T-helper 17 cell (primary cell): Measurements from ENCODE around the gene VAV3. TPM values are rescaled to one million over a fixed set of nuclear protein-coding genes. Genes with fewer than 3 reads are reported as not detected.

Experiments
- ATAC-seq: fragments of 150-1000 bp; cut with Tn5 transposase; 2 replicates; pipeline ENCODE4 v1.10.0; 2021; ENCODE audit warnings: mild to moderate bottlenecking, moderate library complexity
- DNase-seq, 3 donors: peaks; one replicate each; pipeline versions ENCODE4 v3.0.0 to v3.0.0-alpha.2; 2020 to 2021
- H3K9me3 ChIP-seq: one replicate; pipeline ENCODE4 v1.7.0; 2013; ENCODE audit warnings: low read length, mild to moderate bottlenecking; ENCODE audit not compliant: control insufficient read depth, poor library complexity, severe bottlenecking
- H3K27ac Mint-ChIP-seq: one replicate; pipeline ENCODE4 v1.8.0; 2022; ENCODE audit warnings: mild to moderate bottlenecking, moderate library complexity, mixed read lengths
- H3K27me3 Mint-ChIP-seq: one replicate; pipeline ENCODE4 v1.8.0; 2022; ENCODE audit warnings: mixed read lengths
- H3K36me3 Mint-ChIP-seq: one replicate; pipeline ENCODE4 v1.8.0; 2022; ENCODE audit warnings: low read depth, mixed read lengths
- H3K4me1 Mint-ChIP-seq: one replicate; pipeline ENCODE4 v1.8.0; 2022; ENCODE audit warnings: mild to moderate bottlenecking, mixed read lengths
- H3K4me3 Mint-ChIP-seq: one replicate; pipeline ENCODE4 v1.8.0; 2022; ENCODE audit warnings: mild to moderate bottlenecking, moderate library complexity, mixed read lengths
- total RNA-seq, 4 donors: library from RNA in 2 of 4; stranded (reverse) in 2 of 4; gene quantifications; one replicate each; pipeline ENCODE4 v1.2.3 and lab custom pipeline; 2022 to 2026

The VAV3 gene
- total RNA-seq, 2 donors from 2014 or later, result 10.6 to 11.0 TPM

DNA sequence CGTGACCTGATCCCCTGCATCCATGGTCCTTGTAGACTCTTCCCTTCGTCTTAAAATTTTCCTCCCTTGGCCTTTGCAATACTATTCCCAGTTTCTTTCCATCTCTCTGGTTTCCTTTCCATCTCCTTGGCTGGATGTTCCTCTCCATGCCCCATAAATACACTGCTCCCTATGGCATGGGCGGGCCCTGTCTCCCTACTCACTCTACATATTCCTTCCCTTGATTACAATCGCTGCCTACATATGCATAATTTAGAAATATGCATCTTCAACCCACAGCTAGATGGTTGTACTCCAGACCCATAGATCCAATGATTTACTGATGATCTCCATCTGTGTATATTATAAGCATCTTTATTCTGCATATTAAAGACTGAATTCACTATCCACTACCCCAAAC is 419.1 kb downstream of the VAV3 start:
- ATAC-seq (no peak), DNase-seq (no peak)
- no peaks in the 10 kb centered on the region for H3K4me1 Mint-ChIP-seq
- H3K36me3 Mint-ChIP-seq, result no peaks in the 10 kb centered on the region
- no peaks in the 10 kb centered on the region for H3K27me3 Mint-ChIP-seq
- no peaks in the 10 kb centered on the region for H3K9me3 ChIP-seq
- no peak overlapping the region for H3K27ac Mint-ChIP-seq
- no peak overlapping the region for H3K4me3 Mint-ChIP-seq

DNA sequence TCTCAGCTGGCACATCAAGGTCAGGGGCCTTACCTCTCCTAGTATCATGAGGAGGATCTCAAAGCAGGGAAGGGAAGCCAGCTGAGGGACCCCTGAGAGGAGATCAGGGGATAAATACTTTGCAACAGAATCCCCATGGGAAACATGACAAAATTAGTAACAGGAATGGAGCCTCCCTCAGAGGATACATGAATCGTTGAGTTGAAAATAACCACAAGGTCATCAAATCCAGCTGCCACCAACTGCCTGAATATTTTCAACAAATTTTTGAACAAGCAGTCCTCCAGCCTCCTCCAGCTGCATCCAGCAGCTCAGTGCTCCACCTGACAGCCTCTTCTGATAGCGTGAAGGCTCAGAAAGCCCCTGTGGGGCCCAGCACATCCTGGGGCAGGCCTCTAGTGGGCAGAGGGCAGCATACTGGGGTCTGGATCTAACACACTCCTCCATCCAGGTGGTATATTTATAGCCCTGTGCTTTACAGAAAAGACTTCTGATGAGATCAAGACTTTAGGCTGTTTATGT is 419.9 kb downstream of the VAV3 start:
- no peaks in the 10 kb centered on the region for H3K27me3 Mint-ChIP-seq
- H3K36me3 Mint-ChIP-seq, result no peaks in the 10 kb centered on the region
- no peak overlapping the region for H3K27ac Mint-ChIP-seq
- ATAC-seq, result no peak
- no peak overlapping the region for H3K4me3 Mint-ChIP-seq
- no peaks in the 10 kb centered on the region for H3K4me1 Mint-ChIP-seq
- H3K9me3 ChIP-seq, result no peaks in the 10 kb centered on the region
- DNase-seq, result no peak

DNA sequence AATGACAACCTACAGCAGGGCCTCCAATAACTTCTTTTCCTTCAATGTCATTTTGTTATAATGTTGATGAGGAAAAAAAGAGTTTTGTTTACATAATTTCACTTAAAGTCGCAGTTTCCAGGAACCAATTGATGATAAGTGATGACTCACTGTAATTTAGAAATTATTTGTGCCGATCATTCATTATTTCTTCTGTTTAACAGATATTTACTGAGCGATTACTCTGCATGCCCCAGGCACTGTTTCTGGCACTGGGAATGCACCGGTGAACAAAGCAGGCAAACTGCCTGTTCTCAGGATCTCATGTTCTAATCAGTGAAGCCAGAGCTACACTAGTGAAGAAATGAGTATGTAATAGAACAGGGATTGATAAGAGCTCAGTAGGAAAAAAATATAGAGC is 420.7 kb downstream of the VAV3 start:
- H3K27me3 Mint-ChIP-seq, result no peaks in the 10 kb centered on the region
- ATAC-seq, result no peak
- no peak overlapping the region for H3K4me3 Mint-ChIP-seq
- no peak overlapping the region for H3K27ac Mint-ChIP-seq
- H3K9me3 ChIP-seq, result no peaks in the 10 kb centered on the region
- H3K36me3 Mint-ChIP-seq, result no peaks in the 10 kb centered on the region
- H3K4me1 Mint-ChIP-seq, result no peaks in the 10 kb centered on the region
- DNase-seq, result no peak

DNA sequence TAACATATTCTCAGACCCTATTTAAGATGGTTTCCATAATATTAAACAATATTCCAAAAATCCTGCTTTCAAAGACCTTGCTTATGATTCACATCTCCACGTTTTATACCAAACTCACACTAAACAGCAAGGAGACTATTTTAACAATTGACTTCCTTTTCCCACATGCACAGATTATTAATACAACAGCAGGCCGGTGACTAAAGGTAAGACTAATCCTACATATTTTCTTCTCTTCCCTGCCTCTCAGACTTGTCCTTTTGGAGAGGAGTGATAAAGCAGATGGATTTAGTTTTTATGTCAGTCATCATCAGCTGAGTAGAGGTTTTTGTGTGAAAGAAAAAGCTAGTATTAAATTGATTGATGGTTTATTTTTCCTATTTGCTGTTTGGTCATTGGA is 423.6 kb downstream of the VAV3 start:
- ATAC-seq (no peak), DNase-seq (no peak)
- H3K36me3 Mint-ChIP-seq, result no peaks in the 10 kb centered on the region
- no peaks in the 10 kb centered on the region for H3K4me1 Mint-ChIP-seq
- H3K4me3 Mint-ChIP-seq, result no peak overlapping the region
- no peaks in the 10 kb centered on the region for H3K9me3 ChIP-seq
- peaks cover 2% of the 10 kb centered on the region for H3K27me3 Mint-ChIP-seq
- no peak overlapping the region for H3K27ac Mint-ChIP-seq

DNA sequence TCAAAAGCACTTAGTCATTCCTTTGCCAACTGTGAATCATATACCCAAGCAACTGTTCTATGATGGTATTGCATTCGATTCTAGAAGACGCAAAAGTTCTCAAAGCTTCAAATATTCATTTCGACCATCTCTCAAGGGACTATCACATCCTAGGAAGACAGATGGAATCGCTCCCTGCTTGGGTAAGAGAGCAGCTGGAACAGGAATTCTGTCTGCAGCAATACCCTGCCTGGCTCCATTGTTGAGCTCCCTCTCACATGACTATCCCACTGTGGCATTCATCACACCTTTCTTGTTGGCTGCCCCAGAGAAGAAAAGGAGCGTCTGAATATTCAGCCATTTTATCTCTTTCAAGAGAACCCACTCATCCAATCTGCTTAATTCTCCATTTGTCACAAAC is 426.5 kb downstream of the VAV3 start:
- Mint-ChIP-seq H3K27me3 (peaks cover 22% of the 10 kb centered on the region), H3K27ac (no peak overlapping the region), H3K4me3 (no peak overlapping the region), H3K4me1 (no peaks in the 10 kb centered on the region), H3K36me3 (peaks cover 3% of the 10 kb centered on the region)
- ATAC-seq (no peak), DNase-seq (no peak)
- no peaks in the 10 kb centered on the region for H3K9me3 ChIP-seq

DNA sequence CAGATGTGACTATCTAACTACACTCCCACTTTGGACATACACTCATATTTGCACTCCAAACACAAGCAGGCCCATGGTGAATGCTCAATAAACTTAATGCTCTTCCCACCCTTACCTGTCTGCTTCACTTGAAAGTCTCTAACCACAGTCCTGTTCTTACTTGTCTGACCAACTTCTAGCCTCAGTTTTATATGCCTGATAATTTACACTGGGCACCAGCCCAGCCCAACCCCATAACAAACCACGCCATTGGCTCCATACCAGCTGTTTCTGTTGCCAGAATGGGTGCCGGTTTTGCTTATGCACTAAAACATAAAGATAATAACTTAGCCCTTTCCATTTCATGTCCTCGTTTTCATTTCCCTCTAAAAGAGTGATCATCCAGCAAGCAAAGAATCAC is 428.7 kb downstream of the VAV3 start:
- H3K27ac Mint-ChIP-seq, result no peak overlapping the region
- no peaks in the 10 kb centered on the region for H3K4me1 Mint-ChIP-seq
- no peak overlapping the region for H3K4me3 Mint-ChIP-seq
- H3K9me3 ChIP-seq, result no peaks in the 10 kb centered on the region
- DNase-seq (no peak), ATAC-seq (no peak)
- peaks cover 25% of the 10 kb centered on the region for H3K27me3 Mint-ChIP-seq
- peaks cover 3% of the 10 kb centered on the region for H3K36me3 Mint-ChIP-seq

- H3K4me1 Mint-ChIP-seq, result no peaks in the 10 kb centered on the region
- no peaks in the 10 kb centered on the region for H3K9me3 ChIP-seq
- no peak overlapping the region for H3K4me3 Mint-ChIP-seq
- peaks cover 35% of the 10 kb centered on the region for H3K27me3 Mint-ChIP-seq
- ATAC-seq, result no peak
- H3K27ac Mint-ChIP-seq, result no peak overlapping the region
- DNase-seq, result no peak
- H3K36me3 Mint-ChIP-seq, result peaks cover 3% of the 10 kb centered on the region
These were observed 429.9 kb downstream of the VAV3 start for GRCh38 chr1:107535091-107535490.

DNA sequence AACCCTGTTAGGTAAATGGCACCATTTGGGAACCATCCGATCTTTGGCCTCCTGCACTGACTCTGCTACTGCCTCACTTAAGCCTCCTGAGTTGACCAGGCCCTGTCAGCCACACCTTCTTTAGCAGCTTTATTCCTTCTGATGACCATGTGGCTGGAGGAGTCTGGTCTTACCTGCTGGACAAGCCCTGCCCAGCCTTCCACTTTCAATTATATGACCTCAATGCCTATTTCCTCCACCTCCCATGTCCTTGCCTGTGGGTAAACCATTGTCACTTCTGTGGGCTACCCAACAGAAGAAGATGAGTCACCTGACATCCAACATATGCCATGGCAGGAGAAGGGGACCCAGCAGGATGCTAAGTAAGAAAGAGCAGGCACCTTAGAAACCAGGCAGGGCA is 430.3 kb downstream of the VAV3 start:
- Mint-ChIP-seq H3K36me3 (peaks cover 3% of the 10 kb centered on the region), H3K4me3 (no peak overlapping the region), H3K4me1 (no peaks in the 10 kb centered on the region), H3K27ac (no peak overlapping the region), H3K27me3 (peaks cover 38% of the 10 kb centered on the region)
- no peaks in the 10 kb centered on the region for H3K9me3 ChIP-seq
- ATAC-seq (no peak), DNase-seq (no peak)

DNA sequence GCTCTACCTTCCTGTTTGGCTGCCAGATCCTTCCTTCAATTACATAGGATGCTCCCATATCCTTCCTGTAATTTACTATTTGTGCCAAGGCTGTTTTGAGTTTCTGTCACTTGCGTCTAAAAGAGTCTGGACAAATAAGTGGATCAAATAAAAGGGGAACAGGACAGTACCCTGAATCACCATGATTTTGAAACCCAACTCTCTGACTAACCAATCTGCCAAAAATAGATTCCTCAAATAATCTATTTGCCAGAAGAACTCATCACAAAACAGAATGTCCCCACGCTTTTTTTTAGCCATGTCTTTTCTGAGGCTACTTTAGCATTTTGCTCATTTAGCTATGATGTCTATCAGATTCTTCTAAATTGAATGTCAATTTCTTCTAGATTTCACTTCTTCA is 431.5 kb downstream of the VAV3 start:
- Mint-ChIP-seq H3K4me1 (no peaks in the 10 kb centered on the region), H3K4me3 (no peak overlapping the region), H3K27me3 (peaks cover 48% of the 10 kb centered on the region), H3K36me3 (peaks cover 3% of the 10 kb centered on the region), H3K27ac (no peak overlapping the region)
- H3K9me3 ChIP-seq, result no peaks in the 10 kb centered on the region
- DNase-seq (no peak), ATAC-seq (no peak)

GRCh38 chr1:107532318-107532717 is 432.7 kb downstream of the VAV3 start:
- no peak for DNase-seq

DNA sequence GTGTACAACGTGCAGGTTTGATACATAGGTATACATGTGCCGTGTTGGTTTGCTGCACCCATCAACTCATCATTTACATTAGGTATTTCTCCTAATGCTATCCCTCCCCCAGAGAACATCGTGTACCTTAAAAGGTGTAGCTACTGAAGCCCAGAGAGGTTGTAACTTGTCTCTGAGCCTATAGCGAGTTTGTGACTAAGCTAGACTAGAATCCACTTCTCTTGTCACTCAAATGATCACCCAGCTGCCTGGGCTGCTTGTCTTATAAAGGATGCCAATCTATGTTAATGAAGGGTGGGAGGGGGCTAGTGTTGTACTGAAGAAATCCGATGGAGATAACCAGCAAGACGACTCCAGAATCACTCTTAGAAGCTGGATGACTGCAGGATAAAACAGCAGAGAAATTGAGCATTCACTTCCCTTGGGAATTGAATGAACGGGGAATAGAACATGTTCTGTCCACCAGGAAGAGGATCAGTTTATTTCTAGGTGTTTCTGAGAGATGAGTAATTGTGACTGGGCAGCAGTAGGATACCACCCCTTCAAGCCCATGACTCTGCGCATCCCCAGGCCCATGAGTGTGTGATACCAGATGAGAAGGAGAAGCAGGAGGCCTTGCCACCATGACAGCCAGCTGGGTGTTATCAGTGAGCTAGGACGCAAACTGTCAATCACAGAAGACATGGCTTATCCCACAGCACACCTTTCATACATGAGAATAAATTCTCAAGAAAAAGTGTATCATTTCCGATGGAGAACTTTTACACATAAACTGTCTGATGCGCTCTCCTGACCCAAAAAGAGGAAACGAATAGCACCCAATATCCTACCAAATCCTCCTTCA is 433.7 kb downstream of the VAV3 start:
- DNase-seq (no peak), ATAC-seq (no peak)
- Mint-ChIP-seq H3K27me3 (peaks cover 59% of the 10 kb centered on the region), H3K36me3 (peaks cover 3% of the 10 kb centered on the region), H3K4me1 (no peaks in the 10 kb centered on the region), H3K4me3 (no peak overlapping the region), H3K27ac (no peak overlapping the region)
- no peaks in the 10 kb centered on the region for H3K9me3 ChIP-seq

More at GRCh38 chr1:107532318-107532717, 432.7 kb downstream of the VAV3 start:
- H3K27me3 Mint-ChIP-seq, result peaks cover 56% of the 10 kb centered on the region
- no peaks in the 10 kb centered on the region for H3K9me3 ChIP-seq
- ATAC-seq, result no peak
- H3K4me1 Mint-ChIP-seq, result no peaks in the 10 kb centered on the region
- H3K4me3 Mint-ChIP-seq, result no peak overlapping the region
- peaks cover 3% of the 10 kb centered on the region for H3K36me3 Mint-ChIP-seq
- no peak overlapping the region for H3K27ac Mint-ChIP-seq

DNA sequence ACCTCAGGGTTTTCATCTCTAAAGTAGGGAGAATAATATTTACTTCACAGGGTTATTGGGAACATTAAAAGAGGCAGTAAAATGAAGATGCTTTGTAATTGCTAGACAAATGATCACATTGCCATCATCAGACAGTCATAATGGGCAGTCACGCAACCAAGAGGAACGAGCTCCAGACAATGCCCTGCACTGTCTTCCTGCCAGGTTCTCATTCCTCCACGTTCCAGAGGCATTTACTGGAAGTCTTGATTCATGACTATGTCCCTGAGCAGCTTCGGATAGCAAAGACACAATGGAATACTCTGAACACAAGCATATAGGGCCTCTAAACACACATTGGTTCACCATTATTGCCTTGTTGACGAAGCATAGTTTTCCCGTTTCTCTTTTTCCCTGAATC is 434.4 kb downstream of the VAV3 start:
- no peak overlapping the region for H3K4me3 Mint-ChIP-seq
- H3K27me3 Mint-ChIP-seq, result peaks cover 52% of the 10 kb centered on the region
- no peak for DNase-seq
- H3K36me3 Mint-ChIP-seq, result peaks cover 3% of the 10 kb centered on the region
- no peaks in the 10 kb centered on the region for H3K9me3 ChIP-seq
- no peak overlapping the region for H3K27ac Mint-ChIP-seq
- ATAC-seq, result no peak
- H3K4me1 Mint-ChIP-seq, result no peaks in the 10 kb centered on the region

GRCh38 chr1:107529511-107530149 is 435.4 kb downstream of the VAV3 start:
- ATAC-seq (no peak), DNase-seq (no peak)
- Mint-ChIP-seq H3K4me3 (no peak overlapping the region), H3K4me1 (no peaks in the 10 kb centered on the region), H3K27ac (no peak overlapping the region), H3K27me3 (peaks cover 48% of the 10 kb centered on the region), H3K36me3 (peaks cover 1% of the 10 kb centered on the region)
- H3K9me3 ChIP-seq, result no peaks in the 10 kb centered on the region
